Subcutaneous abdominal adipose tissue (tissue), 5 donors: Measurements from ENCODE around the gene GNA12.
A peak's percentile ranks its signal among the peaks of the same experiment; 100 is the strongest.

Experiments
- H3K27ac ChIP-seq: one replicate; pipeline ENCODE4 v1.7.0; 2013; ENCODE audit warnings: low read depth, mild to moderate bottlenecking, inconsistent platforms, low read length, moderate library complexity
- H3K27me3 ChIP-seq, 5 donors: one replicate each; pipeline ENCODE4 v1.7.0; 2013; ENCODE audit warnings: low read length in 5 of 5, inconsistent platforms in 1 of 5; ENCODE audit not compliant: control insufficient read depth in 5 of 5, insufficient read depth in 4 of 5
- H3K36me3 ChIP-seq, 5 donors: one replicate each; pipeline ENCODE4 v1.7.0; 2013; ENCODE audit warnings: low read length in 5 of 5; ENCODE audit not compliant: control insufficient read depth in 5 of 5, insufficient read depth in 5 of 5
- H3K4me1 ChIP-seq, 5 donors: one replicate each; pipeline ENCODE4 v1.7.0; 2013; ENCODE audit warnings: low read length in 5 of 5, mild to moderate bottlenecking in 3 of 5, moderate library complexity in 1 of 5; ENCODE audit not compliant: control insufficient read depth in 5 of 5, insufficient read depth in 5 of 5
- H3K4me3 ChIP-seq, 5 donors: one replicate each; pipeline ENCODE4 v1.7.0; 2013; ENCODE audit warnings: low read length in 5 of 5, low read depth in 1 of 5
- H3K9ac ChIP-seq, 5 donors: one replicate each; pipeline ENCODE4 v1.7.0; 2013; ENCODE audit warnings: low read length in 5 of 5, mild to moderate bottlenecking in 4 of 5, moderate library complexity in 3 of 5
- H3K9me3 ChIP-seq, 5 donors: one replicate each; pipeline ENCODE4 v1.7.0; 2013; ENCODE audit warnings: low read length in 5 of 5; ENCODE audit not compliant: control insufficient read depth in 5 of 5
- donor health status: healthy.
- donor health status: healthy.
- donor health status: healthy.
- donor health status: healthy.
- donor health status: healthy.

GNA12 gene

GRCh38 chr7:2787251-2787951 is 56.7 kb downstream of the GNA12 start:
- peaks cover 0 to 11% (median 2%) of the 10 kb centered on the region in 5 donors for H3K4me1 ChIP-seq
- H3K4me3 ChIP-seq, result no peak overlapping the region
- H3K27me3 ChIP-seq, result no peaks in the 10 kb centered on the region
- H3K9ac ChIP-seq, result no peak overlapping the region
- H3K36me3 ChIP-seq, result peaks cover 0 to 33% (median 18%) of the 10 kb centered on the region in 5 donors
- no peaks in the 10 kb centered on the region for H3K9me3 ChIP-seq
- no peak overlapping the region for H3K27ac ChIP-seq

- Histone ChIP-seq H3K9ac (no peak overlapping the region), H3K36me3 (peaks cover 0 to 26% (median 13%) of the 10 kb centered on the region in 5 donors)
Observed at GRCh38 chr7:2786607-2787116, 57.4 kb downstream of the GNA12 start.

GRCh38 chr7:2785071-2785500 is 59.0 kb downstream of the GNA12 start:
- peaks cover 0 to 11% (median 2%) of the 10 kb centered on the region in 5 donors for H3K4me1 ChIP-seq
- H3K9me3 ChIP-seq, result no peaks in the 10 kb centered on the region
- peaks cover 0 to 20% (median 11%) of the 10 kb centered on the region in 5 donors for H3K36me3 ChIP-seq
- H3K9ac ChIP-seq, result no peak overlapping the region
- no peak overlapping the region for H3K4me3 ChIP-seq
- H3K27ac ChIP-seq, result peak overlapping the region; percentile 8
- no peaks in the 10 kb centered on the region for H3K27me3 ChIP-seq

More at GRCh38 chr7:2786607-2787116, 57.4 kb downstream of the GNA12 start:
- Histone ChIP-seq H3K4me1 (peaks cover 0 to 11% (median 2%) of the 10 kb centered on the region in 5 donors), H3K4me3 (no peak overlapping the region), H3K9me3 (no peaks in the 10 kb centered on the region), H3K27ac (no peak overlapping the region), H3K27me3 (no peaks in the 10 kb centered on the region)

GRCh38 chr7:2782565-2782964 is 61.5 kb downstream of the GNA12 start:
- no peaks in the 10 kb centered on the region for H3K9me3 ChIP-seq
- H3K9ac ChIP-seq, result no peak overlapping the region
- no peak overlapping the region for H3K27ac ChIP-seq
- peaks cover 0 to 8% (median 4%) of the 10 kb centered on the region in 5 donors for H3K36me3 ChIP-seq
- H3K4me3 ChIP-seq, result no peak overlapping the region
- peaks cover 2 to 15% (median 11%) of the 10 kb centered on the region in 5 donors for H3K4me1 ChIP-seq
- no peaks in the 10 kb centered on the region for H3K27me3 ChIP-seq

GRCh38 chr7:2782121-2782520 is 62.0 kb downstream of the GNA12 start:
- Histone ChIP-seq H3K4me3 (no peak overlapping the region), H3K36me3 (peaks cover 0 to 5% (median 3%) of the 10 kb centered on the region in 5 donors), H3K27ac (no peak overlapping the region), H3K4me1 (peaks cover 2 to 19% (median 11%) of the 10 kb centered on the region in 5 donors), H3K9me3 (no peaks in the 10 kb centered on the region), H3K9ac (no peak overlapping the region), H3K27me3 (no peaks in the 10 kb centered on the region)

GRCh38 chr7:2781636-2782035 is 62.5 kb downstream of the GNA12 start:
- H3K4me1 ChIP-seq, result peaks cover 2 to 23% (median 11%) of the 10 kb centered on the region in 5 donors
- no peak overlapping the region for H3K4me3 ChIP-seq
- H3K9me3 ChIP-seq, result no peaks in the 10 kb centered on the region
- no peaks in the 10 kb centered on the region for H3K27me3 ChIP-seq
- H3K36me3 ChIP-seq, result peaks cover 0 to 3% (median 0%) of the 10 kb centered on the region in 5 donors
- no peak overlapping the region for H3K27ac ChIP-seq
- H3K9ac ChIP-seq, result no peak overlapping the region

GRCh38 chr7:2779051-2779450 is 65.1 kb downstream of the GNA12 start:
- H3K36me3 ChIP-seq, result peaks cover 0 to 7% (median 2%) of the 10 kb centered on the region in 5 donors
- H3K27ac ChIP-seq, result no peak overlapping the region
- H3K4me1 ChIP-seq, result peaks cover 0 to 23% (median 13%) of the 10 kb centered on the region in 5 donors
- H3K27me3 ChIP-seq, result no peaks in the 10 kb centered on the region
- no peak overlapping the region for H3K9ac ChIP-seq
- no peaks in the 10 kb centered on the region for H3K9me3 ChIP-seq
- H3K4me3 ChIP-seq, result peak overlapping the region in 1 of 5 donors; percentile 6

- H3K27ac ChIP-seq, result peak overlapping the region; percentile 76
- H3K27me3 ChIP-seq, result no peaks in the 10 kb centered on the region
- H3K9me3 ChIP-seq, result no peaks in the 10 kb centered on the region
- peaks cover 0 to 10% (median 5%) of the 10 kb centered on the region in 5 donors for H3K36me3 ChIP-seq
- H3K9ac ChIP-seq, result peak overlapping the region in 1 of 5 donors; percentile 22
- H3K4me1 ChIP-seq, result peaks cover 0 to 23% (median 16%) of the 10 kb centered on the region in 5 donors
- no peak overlapping the region for H3K4me3 ChIP-seq
Observed at GRCh38 chr7:2777898-2778535, 66.1 kb downstream of the GNA12 start.

- Histone ChIP-seq H3K36me3 (peaks cover 0 to 10% (median 5%) of the 10 kb centered on the region in 5 donors), H3K4me3 (no peak overlapping the region), H3K9me3 (no peaks in the 10 kb centered on the region), H3K4me1 (peaks cover 0 to 23% (median 16%) of the 10 kb centered on the region in 5 donors), H3K27ac (no peak overlapping the region), H3K27me3 (no peaks in the 10 kb centered on the region), H3K9ac (peak overlapping the region in 1 of 5 donors; percentile 5)
Observed at GRCh38 chr7:2776401-2776800, 67.7 kb downstream of the GNA12 start.

GRCh38 chr7:2775785-2776184 is 68.3 kb downstream of the GNA12 start:
- H3K27ac ChIP-seq, result no peak overlapping the region

More at GRCh38 chr7:2775785-2776184, 68.3 kb downstream of the GNA12 start:
- H3K9me3 ChIP-seq, result no peaks in the 10 kb centered on the region
- H3K27me3 ChIP-seq, result no peaks in the 10 kb centered on the region
- no peak overlapping the region for H3K4me3 ChIP-seq
- peaks cover 0 to 10% (median 6%) of the 10 kb centered on the region in 5 donors for H3K36me3 ChIP-seq
- no peak overlapping the region for H3K9ac ChIP-seq
- H3K4me1 ChIP-seq, result peaks cover 0 to 23% (median 16%) of the 10 kb centered on the region in 5 donors
